ENCODE results near the gene HADHB.
"Not testable (repeated sequence)": the region's sequence is repeated elsewhere in the genome, so short reads cannot be mapped to it uniquely, and the experiment has no call there.

- TF ChIP-seq CTCF, POLR2A (IDR thresholded peaks at IDR 0.05): not testable (repeated sequence)
Measured at GRCh38 chr2:26258836-26259235, 14.1 kb downstream of the HADHB start.

All from esophagus squamous epithelium (tissue), 4 donors.